Measurements from ENCODE around the gene TRIO. TPM values are rescaled to one million over a fixed set of nuclear protein-coding genes. Genes with fewer than 3 reads are reported as not detected.

Gene TRIO
- total and polyA plus RNA-seq, 7 donors, result 18.5 to 77.5 (median 35.0) TPM

DNA sequence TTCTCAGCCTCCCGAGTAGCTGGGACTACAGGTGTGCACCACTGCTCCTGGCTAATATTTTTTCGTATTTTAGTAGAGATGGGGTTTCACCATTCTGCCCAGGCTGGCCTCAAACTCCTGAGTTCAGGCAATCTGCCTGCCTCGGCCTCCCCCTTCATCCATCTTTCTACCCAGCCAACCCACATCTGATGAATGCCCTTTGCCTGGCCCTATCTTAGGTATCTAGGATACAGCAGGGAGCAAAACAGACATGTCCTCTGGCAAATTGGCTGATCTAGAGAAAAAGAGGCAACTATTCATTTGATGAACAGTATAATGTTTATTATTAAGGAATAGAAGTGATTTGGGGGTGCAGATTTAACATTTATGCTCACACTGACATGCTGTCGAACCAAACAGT is 123.0 kb downstream of the TRIO start:
- no peak for ATAC-seq
- Histone ChIP-seq H3K9me3 (no peaks in the 10 kb centered on the region), H3K4me1 (peaks cover 79% of the 10 kb centered on the region), H3K27me3 (ENCODE audit: insufficient read depth in 3 of 3, low read length in 2 of 3) (no peaks in the 10 kb centered on the region), H3K27ac (no peak overlapping the region), H3K36me3 (ENCODE audit: insufficient read depth in 1 of 2, low read depth in 1 of 2) (peaks cover 0 to 3% of the 10 kb centered on the region in 2 donors), H3K4me3 (no peak overlapping the region)
- no peak for DNase-seq
- TF ChIP-seq CTCF (IDR thresholded peaks at IDR 0.05), result no peak
- intact Hi-C loops (cut with DNase I), result loop anchor here in 1 of 2 donors (5.0 kb wide), 1 partner anchor 124 kb away; the partner anchor contains the start of gene TRIO
- WGBS, 3 donors, result 94 to 98% (median 97%) methylated on average over 4 of the region's 4 CpGs

GRCh38 chr5:14266686-14267085 is 123.5 kb downstream of the TRIO start:
- no peak for DNase-seq
- ATAC-seq, result no peak
- WGBS, 3 donors, result 51 to 71% (median 53%) methylated on average over 3 of the region's 3 CpGs
- TF ChIP-seq CTCF (IDR thresholded peaks at IDR 0.05), result no peak
- Histone ChIP-seq H3K27me3 (ENCODE audit: insufficient read depth in 3 of 3, low read length in 2 of 3) (no peaks in the 10 kb centered on the region), H3K4me3 (no peak overlapping the region), H3K4me1 (peaks cover 75% of the 10 kb centered on the region), H3K36me3 (ENCODE audit: insufficient read depth in 1 of 2, low read depth in 1 of 2) (peaks cover 0 to 9% of the 10 kb centered on the region in 2 donors), H3K27ac (peak overlapping the region; percentile 86), H3K9me3 (no peaks in the 10 kb centered on the region)
- intact Hi-C loops (cut with DNase I), result loop anchor here in 1 of 2 donors (5.0 kb wide), 1 partner anchor 124 kb away; the partner anchor contains the start of gene TRIO

DNA sequence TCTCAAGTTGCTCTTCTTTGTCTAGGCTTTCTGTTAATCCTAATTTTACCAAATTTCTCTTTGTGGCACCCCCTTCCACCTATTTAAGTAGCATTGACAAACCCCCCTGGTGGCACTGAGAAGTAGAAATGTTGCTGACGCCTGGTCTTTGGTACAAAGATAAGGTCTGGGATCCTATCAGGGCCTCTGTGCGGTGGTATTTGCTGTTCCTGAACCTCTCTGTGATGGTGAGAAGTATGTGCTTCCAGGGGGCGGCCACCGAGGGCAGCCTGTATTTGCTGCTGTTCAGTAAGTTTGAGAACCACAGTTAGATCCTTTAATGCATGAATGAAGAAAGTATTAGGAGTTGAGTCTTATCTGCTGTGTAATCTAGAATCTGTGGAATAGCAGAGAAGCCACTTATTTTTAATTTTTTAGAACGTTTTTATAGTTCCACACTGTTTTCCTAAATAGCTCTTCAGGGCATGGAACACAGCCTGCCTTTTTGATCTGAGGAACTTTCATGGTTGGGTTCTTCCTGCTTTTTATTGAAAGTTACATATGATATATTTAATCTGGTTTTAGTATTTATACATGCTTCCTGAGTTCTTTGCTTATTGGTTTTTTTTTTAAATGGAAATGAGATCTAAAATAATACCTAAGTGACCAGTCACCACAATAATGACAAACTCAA is 124.2 kb downstream of the TRIO start:
- no peaks in the 10 kb centered on the region for H3K9me3 ChIP-seq
- no peak for TF ChIP-seq CTCF (IDR thresholded peaks at IDR 0.05)
- H3K4me3 ChIP-seq, result no peak overlapping the region
- peaks cover 73% of the 10 kb centered on the region for H3K4me1 ChIP-seq
- DNase-seq (no peak), ATAC-seq (no peak)
- H3K27ac ChIP-seq, result peak overlapping the region; percentile 86
- intact Hi-C loops (cut with DNase I), result loop anchor here in 1 of 2 donors (5.0 kb wide), 1 partner anchor 125 kb away; the partner anchor contains the start of gene TRIO
- no peaks in the 10 kb centered on the region for H3K27me3 ChIP-seq (ENCODE audit: insufficient read depth in 3 of 3, low read length in 2 of 3)
- peaks cover 0 to 14% of the 10 kb centered on the region in 2 donors for H3K36me3 ChIP-seq (ENCODE audit: insufficient read depth in 1 of 2, low read depth in 1 of 2)
- 82 to 85% (median 82%) methylated on average over 5 of the region's 5 CpGs for WGBS, 3 donors

DNA sequence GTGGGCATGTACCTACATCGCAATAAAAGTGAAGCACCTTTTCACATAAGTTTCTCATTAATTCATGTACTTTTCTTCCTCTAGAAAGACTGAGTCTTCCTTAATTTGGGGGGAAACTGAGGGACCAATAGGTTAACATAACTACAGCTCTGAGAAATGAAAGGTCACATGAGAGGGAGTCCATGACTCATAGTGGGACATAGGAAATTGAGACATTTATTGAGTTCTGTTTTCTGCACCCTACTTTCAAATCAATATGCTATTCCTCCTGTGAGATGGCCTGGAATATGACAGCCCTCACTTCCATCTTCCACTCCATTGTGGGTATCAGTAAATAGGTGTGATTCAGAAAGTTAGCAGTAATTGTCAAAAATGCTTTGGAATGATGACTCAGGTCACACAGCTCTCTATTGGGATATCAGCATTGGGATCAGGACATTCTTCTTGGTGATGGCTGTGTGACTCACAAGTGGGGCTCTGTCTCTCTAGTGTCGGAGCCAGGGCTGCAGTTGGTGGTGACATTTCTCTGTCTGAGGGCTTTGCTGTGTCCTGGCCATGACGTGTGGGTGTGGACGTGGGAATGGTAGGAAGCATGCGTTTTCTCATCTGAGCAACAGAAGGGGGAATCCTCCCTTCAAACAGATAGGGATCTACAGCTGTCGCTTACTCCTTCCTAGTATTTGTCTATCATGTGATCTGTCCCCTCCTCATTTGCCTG is 125.0 kb downstream of the TRIO start:
- H3K27me3 ChIP-seq (ENCODE audit: insufficient read depth in 3 of 3, low read length in 2 of 3), result no peaks in the 10 kb centered on the region
- H3K27ac ChIP-seq, result peak overlapping the region; percentile 86
- intact Hi-C loops (cut with DNase I), result loop anchor here (2.0 to 5.0 kb wide), 2 partner anchors 123 to 126 kb away; partner anchors contain the start of gene TRIO (in 1 of the 2)
- ATAC-seq (peak; percentile 73 to 87 (median 78)), DNase-seq (peak; percentile 67 to 72)
- peak overlapping the region; percentile 20 for H3K4me3 ChIP-seq
- peaks cover 0 to 14% of the 10 kb centered on the region in 2 donors for H3K36me3 ChIP-seq (ENCODE audit: insufficient read depth in 1 of 2, low read depth in 1 of 2)
- WGBS, 3 donors, result 28 to 51% (median 34%) methylated on average over 6 of the region's 6 CpGs
- H3K9me3 ChIP-seq, result no peaks in the 10 kb centered on the region
- peaks cover 73% of the 10 kb centered on the region for H3K4me1 ChIP-seq
- no peak for TF ChIP-seq CTCF (IDR thresholded peaks at IDR 0.05)

Data from psoas muscle (tissue), 8 donors.